SU-DHL-6 (cell line): ENCODE data around the gene SLFN14.

Experiments
- EZH2phosphoT487 ChIP-seq: fragments of 200-600 bp; sonication (generic), shearing (Covaris generic); conservative IDR thresholded peaks from 2 replicates; pipeline ENCODE4 v1.6.1; 2018; ENCODE audit warnings: mild to moderate bottlenecking, antibody characterized with exemption, low read length, moderate library complexity, mixed read lengths
- TF ChIP-seq, protein P1 (sequence below): fragments of 200-600 bp; sonication (generic); IDR thresholded peaks from one replicate; pipeline ENCODE4 v1.5.1; 2017; ENCODE audit warnings: antibody characterized with exemption, mild to moderate bottlenecking, low read length, moderate library complexity; ENCODE audit not compliant: insufficient read depth, poor library complexity, severe bottlenecking

DNA sequence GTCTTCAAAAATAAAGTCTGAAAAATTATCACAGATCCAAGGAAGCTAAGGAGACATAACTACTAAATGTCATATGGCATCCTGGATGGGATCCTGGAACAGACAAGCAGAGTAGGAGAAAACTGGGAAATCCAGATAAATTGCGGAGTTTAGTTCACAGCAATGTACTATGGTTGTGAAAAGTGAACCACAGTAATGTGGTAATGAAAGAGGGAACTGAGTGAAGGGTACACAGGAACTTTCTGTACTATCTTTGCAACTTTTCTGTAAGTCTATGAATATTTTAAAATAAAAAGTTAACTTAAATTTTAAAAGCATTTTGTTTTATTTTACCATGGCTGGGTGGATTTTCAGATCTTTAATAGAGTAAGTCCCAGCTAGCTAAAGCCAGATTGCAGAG is 39.5 kb downstream of the SLFN14 start:
- TF ChIP-seq, protein P1, sequence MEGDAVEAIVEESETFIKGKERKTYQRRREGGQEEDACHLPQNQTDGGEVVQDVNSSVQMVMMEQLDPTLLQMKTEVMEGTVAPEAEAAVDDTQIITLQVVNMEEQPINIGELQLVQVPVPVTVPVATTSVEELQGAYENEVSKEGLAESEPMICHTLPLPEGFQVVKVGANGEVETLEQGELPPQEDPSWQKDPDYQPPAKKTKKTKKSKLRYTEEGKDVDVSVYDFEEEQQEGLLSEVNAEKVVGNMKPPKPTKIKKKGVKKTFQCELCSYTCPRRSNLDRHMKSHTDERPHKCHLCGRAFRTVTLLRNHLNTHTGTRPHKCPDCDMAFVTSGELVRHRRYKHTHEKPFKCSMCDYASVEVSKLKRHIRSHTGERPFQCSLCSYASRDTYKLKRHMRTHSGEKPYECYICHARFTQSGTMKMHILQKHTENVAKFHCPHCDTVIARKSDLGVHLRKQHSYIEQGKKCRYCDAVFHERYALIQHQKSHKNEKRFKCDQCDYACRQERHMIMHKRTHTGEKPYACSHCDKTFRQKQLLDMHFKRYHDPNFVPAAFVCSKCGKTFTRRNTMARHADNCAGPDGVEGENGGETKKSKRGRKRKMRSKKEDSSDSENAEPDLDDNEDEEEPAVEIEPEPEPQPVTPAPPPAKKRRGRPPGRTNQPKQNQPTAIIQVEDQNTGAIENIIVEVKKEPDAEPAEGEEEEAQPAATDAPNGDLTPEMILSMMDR: no peak
- no peak for TF ChIP-seq EZH2phosphoT487
